ENCODE measurements around the gene COL1A2.

The COL1A2 gene

DNA sequence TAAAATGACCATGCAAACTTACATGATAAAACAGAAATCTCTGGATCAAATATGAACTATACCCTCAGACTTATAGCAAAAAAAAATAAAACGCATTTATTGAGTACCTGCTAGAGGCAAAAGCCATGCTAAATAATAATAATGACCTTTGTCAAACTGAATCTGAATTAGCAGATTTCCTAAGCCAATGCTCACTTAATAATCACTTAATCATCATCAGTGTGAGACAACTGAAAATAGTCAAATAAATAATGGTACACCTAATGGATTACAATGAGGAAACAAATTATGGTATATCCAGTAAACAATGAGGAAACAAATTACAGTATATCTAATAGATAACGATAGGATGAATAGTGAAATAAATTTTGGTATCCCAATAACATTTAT lies 37.6 kb downstream of the COL1A2 start:
- TF ChIP-seq, protein P1, sequence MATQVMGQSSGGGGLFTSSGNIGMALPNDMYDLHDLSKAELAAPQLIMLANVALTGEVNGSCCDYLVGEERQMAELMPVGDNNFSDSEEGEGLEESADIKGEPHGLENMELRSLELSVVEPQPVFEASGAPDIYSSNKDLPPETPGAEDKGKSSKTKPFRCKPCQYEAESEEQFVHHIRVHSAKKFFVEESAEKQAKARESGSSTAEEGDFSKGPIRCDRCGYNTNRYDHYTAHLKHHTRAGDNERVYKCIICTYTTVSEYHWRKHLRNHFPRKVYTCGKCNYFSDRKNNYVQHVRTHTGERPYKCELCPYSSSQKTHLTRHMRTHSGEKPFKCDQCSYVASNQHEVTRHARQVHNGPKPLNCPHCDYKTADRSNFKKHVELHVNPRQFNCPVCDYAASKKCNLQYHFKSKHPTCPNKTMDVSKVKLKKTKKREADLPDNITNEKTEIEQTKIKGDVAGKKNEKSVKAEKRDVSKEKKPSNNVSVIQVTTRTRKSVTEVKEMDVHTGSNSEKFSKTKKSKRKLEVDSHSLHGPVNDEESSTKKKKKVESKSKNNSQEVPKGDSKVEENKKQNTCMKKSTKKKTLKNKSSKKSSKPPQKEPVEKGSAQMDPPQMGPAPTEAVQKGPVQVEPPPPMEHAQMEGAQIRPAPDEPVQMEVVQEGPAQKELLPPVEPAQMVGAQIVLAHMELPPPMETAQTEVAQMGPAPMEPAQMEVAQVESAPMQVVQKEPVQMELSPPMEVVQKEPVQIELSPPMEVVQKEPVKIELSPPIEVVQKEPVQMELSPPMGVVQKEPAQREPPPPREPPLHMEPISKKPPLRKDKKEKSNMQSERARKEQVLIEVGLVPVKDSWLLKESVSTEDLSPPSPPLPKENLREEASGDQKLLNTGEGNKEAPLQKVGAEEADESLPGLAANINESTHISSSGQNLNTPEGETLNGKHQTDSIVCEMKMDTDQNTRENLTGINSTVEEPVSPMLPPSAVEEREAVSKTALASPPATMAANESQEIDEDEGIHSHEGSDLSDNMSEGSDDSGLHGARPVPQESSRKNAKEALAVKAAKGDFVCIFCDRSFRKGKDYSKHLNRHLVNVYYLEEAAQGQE (IDR thresholded peaks at IDR 0.05; ENCODE audit: low read depth), result no peak
- TF ChIP-seq NFIC (IDR thresholded peaks at IDR 0.05) (no peak), TAF1 (IDR thresholded peaks at IDR 0.05; ENCODE audit: low read depth) (no peak), RAD21 (IDR thresholded peaks at IDR 0.05; ENCODE audit: low read depth) (no peak), FOXM1 (IDR thresholded peaks at IDR 0.05; ENCODE audit: borderline replicate concordance, low read depth) (no peak), EGR1 (IDR thresholded peaks at IDR 0.05) (no peak), CREB1 (IDR thresholded peaks at IDR 0.05; ENCODE audit: low read depth) (no peak), CEBPB (IDR thresholded peaks at IDR 0.05) (no peak), ZBTB7A (IDR thresholded peaks at IDR 0.05; ENCODE audit: low read depth) (no peak), TCF12 (IDR thresholded peaks at IDR 0.05; ENCODE audit: low read depth) (no peak), EP300 (IDR thresholded peaks at IDR 0.05; ENCODE audit: borderline replicate concordance) (no peak), TEAD4 (IDR thresholded peaks at IDR 0.05) (no peak)

DNA sequence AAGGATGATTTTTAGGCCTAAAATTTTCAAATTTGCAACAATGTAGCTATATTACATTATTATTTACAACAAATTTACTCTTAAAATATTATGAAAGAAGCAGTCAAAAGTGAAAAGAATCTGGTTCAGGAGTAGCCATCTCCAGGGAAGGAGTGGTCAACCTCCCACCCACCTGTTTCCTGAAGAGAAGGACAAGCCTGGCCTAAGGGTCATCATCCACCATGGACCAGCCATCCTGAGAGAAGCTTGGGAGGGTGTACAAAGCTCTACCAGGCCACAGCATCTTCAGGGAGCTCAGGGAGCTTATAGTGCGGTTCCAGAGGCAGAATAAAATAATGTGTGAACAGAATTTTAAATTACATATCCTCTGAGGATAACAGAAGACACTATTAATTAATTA lies 38.1 kb downstream of the COL1A2 start:
- TF ChIP-seq FOXM1 (IDR thresholded peaks at IDR 0.05; ENCODE audit: borderline replicate concordance, low read depth) (no peak), TAF1 (IDR thresholded peaks at IDR 0.05; ENCODE audit: low read depth) (no peak), EP300 (IDR thresholded peaks at IDR 0.05; ENCODE audit: borderline replicate concordance) (no peak), NFIC (IDR thresholded peaks at IDR 0.05) (no peak), EGR1 (IDR thresholded peaks at IDR 0.05) (no peak), ZBTB7A (IDR thresholded peaks at IDR 0.05; ENCODE audit: low read depth) (no peak), CEBPB (IDR thresholded peaks at IDR 0.05) (no peak), RAD21 (IDR thresholded peaks at IDR 0.05; ENCODE audit: low read depth) (no peak), YY1 (IDR thresholded peaks at IDR 0.05; ENCODE audit: low read depth) (no peak), TEAD4 (IDR thresholded peaks at IDR 0.05) (no peak), CREB1 (IDR thresholded peaks at IDR 0.05; ENCODE audit: low read depth) (no peak), TCF12 (IDR thresholded peaks at IDR 0.05; ENCODE audit: low read depth) (no peak)
- TF ChIP-seq, protein P2, sequence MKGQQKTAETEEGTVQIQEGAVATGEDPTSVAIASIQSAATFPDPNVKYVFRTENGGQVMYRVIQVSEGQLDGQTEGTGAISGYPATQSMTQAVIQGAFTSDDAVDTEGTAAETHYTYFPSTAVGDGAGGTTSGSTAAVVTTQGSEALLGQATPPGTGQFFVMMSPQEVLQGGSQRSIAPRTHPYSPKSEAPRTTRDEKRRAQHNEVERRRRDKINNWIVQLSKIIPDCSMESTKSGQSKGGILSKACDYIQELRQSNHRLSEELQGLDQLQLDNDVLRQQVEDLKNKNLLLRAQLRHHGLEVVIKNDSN (IDR thresholded peaks at IDR 0.05), result no peak
- TF ChIP-seq, protein P3, sequence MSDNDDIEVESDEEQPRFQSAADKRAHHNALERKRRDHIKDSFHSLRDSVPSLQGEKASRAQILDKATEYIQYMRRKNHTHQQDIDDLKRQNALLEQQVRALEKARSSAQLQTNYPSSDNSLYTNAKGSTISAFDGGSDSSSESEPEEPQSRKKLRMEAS (IDR thresholded peaks at IDR 0.05), result no peak
- TF ChIP-seq, protein P1 (IDR thresholded peaks at IDR 0.05; ENCODE audit: low read depth), result no peak

DNA sequence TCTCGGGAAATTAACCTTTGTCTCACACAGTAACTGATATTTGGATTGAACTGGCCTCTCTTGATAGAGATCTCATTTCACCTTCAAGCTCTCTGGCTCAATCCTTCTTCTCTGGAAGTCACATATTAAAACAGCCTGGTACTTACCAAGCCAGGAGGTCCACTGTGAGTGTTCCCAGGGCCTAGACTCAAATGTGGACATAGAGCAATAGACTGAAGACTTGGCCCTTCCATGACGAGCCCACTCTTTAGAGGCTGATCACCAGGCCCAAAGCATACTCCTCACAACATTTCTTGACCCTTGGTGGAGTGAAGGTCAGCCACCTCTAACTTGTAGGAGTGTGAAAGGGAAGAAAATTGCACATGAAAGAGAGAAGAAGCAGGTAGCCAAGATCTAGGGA lies 38.5 kb downstream of the COL1A2 start:
- TF ChIP-seq CEBPB (IDR thresholded peaks at IDR 0.05), result no peak
- no peak for TF ChIP-seq NFIC (IDR thresholded peaks at IDR 0.05)
- TF ChIP-seq TAF1 (IDR thresholded peaks at IDR 0.05; ENCODE audit: low read depth), result no peak
- no peak for TF ChIP-seq ZBTB7A (IDR thresholded peaks at IDR 0.05; ENCODE audit: low read depth)
- TF ChIP-seq TEAD4 (IDR thresholded peaks at IDR 0.05), result no peak
- no peak for TF ChIP-seq RAD21 (IDR thresholded peaks at IDR 0.05; ENCODE audit: low read depth)
- TF ChIP-seq, protein P1 (IDR thresholded peaks at IDR 0.05; ENCODE audit: low read depth), result no peak
- no peak for TF ChIP-seq EP300 (IDR thresholded peaks at IDR 0.05; ENCODE audit: borderline replicate concordance)
- no peak for TF ChIP-seq EGR1 (IDR thresholded peaks at IDR 0.05)
- TF ChIP-seq, protein P2 (IDR thresholded peaks at IDR 0.05), result no peak
- TF ChIP-seq CREB1 (IDR thresholded peaks at IDR 0.05; ENCODE audit: low read depth), result no peak
- TF ChIP-seq, protein P3 (IDR thresholded peaks at IDR 0.05), result no peak
- no peak for TF ChIP-seq FOXM1 (IDR thresholded peaks at IDR 0.05; ENCODE audit: borderline replicate concordance, low read depth)
- no peak for TF ChIP-seq YY1 (IDR thresholded peaks at IDR 0.05; ENCODE audit: low read depth)
- TF ChIP-seq TCF12 (IDR thresholded peaks at IDR 0.05; ENCODE audit: low read depth), result no peak

DNA sequence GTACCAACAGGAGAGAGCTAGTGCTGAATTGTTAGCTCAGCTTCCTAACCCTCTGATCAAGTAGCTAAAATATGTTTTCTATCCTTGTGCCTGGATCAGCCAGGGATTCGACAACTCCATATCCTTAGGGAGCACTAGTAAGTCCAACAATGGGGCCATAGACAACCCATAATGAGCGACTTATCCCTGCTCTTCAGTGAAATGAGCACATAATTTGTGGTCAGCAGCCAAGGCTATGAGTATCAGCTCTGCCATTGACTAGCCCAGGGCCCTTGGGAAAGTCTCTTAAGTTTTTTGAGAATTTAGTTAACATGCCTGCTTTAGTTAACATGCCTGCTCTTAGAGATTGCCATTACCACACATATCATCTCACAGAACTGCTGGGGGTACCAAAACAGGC lies 39.3 kb downstream of the COL1A2 start:
- no peak for TF ChIP-seq ZBTB7A (IDR thresholded peaks at IDR 0.05; ENCODE audit: low read depth)
- no peak for TF ChIP-seq YY1 (IDR thresholded peaks at IDR 0.05; ENCODE audit: low read depth)
- TF ChIP-seq TCF12 (IDR thresholded peaks at IDR 0.05; ENCODE audit: low read depth), result no peak
- TF ChIP-seq FOXM1 (IDR thresholded peaks at IDR 0.05; ENCODE audit: borderline replicate concordance, low read depth), result no peak
- TF ChIP-seq CEBPB (IDR thresholded peaks at IDR 0.05), result no peak
- TF ChIP-seq, protein P2 (IDR thresholded peaks at IDR 0.05), result no peak
- TF ChIP-seq CREB1 (IDR thresholded peaks at IDR 0.05; ENCODE audit: low read depth), result no peak
- no peak for TF ChIP-seq RAD21 (IDR thresholded peaks at IDR 0.05; ENCODE audit: low read depth)
- no peak for TF ChIP-seq TEAD4 (IDR thresholded peaks at IDR 0.05)
- TF ChIP-seq EGR1 (IDR thresholded peaks at IDR 0.05), result no peak
- no peak for TF ChIP-seq EP300 (IDR thresholded peaks at IDR 0.05; ENCODE audit: borderline replicate concordance)
- TF ChIP-seq TAF1 (IDR thresholded peaks at IDR 0.05; ENCODE audit: low read depth), result no peak
- TF ChIP-seq, protein P3 (IDR thresholded peaks at IDR 0.05), result no peak
- TF ChIP-seq, protein P1 (IDR thresholded peaks at IDR 0.05; ENCODE audit: low read depth), result no peak
- TF ChIP-seq NFIC (IDR thresholded peaks at IDR 0.05), result no peak
